HL-60/S4 (cell line): ENCODE results near the gene TTC9B.

Experiments
- in situ Hi-C: fragments of 300-500 bp; cut with MboI; formaldehyde crosslinking; loops from 2 replicates; pipeline ENCODE4 v1.14.3; 2022; ENCODE audit warnings: low sequenced_read_pairs

The TTC9B gene

DNA sequence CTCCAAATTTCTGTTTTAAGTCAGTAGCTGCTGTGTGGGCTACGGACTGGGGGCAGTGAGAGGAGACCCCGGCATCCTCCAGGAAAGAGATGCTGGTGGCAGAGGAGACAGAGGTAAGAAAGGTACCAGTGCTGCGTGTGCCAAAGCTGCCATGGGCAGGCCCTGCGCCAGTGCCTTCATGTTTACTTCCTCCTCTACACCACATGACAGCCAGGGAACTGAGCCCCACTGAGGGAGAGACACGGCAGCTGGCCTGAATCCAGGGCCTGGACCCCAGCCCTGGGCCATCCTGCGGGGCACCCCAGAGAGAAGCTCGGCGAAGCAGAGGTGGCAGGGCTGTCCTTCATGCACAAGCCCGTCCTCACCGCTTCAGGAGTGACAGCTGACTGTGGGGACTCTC is 31.0 kb upstream of the TTC9B start:
- in situ Hi-C loops, result no loop called here

DNA sequence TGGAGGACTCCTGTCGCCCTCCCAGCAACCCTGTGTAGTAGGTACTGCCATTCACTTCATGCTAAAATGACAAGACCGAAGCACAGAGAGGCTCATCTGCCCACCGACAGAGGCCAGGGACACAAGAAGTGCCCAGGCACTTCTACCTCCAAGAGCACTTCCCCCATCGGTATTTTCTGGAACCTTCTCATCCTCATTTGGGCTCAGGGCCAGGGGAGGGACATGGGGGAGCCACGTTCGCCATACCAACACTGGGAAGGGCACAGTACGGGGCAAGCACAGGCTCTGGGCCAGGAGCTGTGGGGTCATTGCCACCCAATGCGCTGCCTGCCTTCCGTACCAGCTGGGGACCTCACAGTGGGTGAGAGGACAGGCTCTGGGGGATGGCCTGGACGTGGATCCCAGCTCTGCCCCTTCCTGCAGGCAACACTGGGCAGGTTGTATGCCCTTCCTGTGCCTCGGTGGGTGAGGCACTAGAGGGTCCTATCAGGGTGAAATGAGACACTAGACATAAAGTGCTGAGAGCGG is 29.6 kb upstream of the TTC9B start:
- in situ Hi-C loops, result no loop called here

DNA sequence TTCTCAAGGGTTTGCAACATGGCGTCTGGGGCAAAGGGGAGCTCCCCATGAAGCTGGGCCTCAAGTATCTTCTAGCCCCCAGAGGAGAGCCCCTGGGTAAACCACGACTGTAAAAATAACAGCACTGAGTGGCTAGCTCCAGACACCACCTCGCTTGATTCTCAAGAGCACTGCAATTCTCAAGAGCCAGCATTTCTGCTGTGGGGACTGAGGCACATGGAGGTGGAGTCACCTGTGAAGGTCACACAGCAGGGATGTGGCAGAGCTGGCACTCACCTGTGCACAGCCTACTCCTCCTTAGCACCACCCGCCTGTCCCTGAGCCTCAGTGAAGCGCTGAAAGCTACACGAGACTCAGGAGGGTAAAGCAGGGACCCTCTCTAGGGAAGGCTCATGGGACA is 29.0 kb upstream of the TTC9B start:
- in situ Hi-C loops, result no loop called here

DNA sequence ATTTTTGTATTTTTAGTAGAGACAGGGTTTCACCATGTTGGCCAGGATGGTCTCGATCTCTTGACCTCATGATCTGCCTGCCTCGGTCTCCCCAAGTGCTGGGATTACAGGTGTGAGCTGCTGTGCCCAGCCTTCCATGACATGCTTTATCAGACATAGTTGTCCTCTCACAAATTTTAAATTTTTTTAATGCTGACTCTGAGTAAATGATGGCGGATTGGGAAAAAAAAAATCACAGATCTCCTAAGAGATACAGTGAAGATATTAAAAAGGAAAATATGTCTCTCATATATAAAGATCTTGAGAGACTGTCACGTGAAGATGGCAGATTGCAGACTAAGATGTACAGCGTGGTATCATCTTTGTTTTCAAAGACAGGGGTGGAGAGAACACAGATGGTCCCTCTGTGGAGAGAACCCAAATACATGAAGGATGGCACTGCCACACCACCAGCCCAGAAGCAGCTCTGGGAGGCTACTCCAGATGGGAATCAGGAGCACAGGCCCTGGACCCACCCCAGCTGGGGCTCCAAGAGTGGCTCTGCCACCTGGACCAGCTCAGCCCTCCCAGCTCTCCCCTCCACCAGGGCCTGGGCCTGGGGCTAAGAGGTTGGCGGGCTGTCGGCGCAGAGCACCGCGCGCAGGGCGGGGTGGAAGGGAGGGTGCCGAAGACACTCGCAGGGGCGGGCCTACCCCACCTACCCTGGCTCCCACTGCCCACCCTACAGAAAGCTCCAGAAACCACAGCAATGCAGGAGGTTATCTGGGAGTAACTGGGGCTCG is 28.3 kb upstream of the TTC9B start:
- in situ Hi-C loops, result no loop called here

DNA sequence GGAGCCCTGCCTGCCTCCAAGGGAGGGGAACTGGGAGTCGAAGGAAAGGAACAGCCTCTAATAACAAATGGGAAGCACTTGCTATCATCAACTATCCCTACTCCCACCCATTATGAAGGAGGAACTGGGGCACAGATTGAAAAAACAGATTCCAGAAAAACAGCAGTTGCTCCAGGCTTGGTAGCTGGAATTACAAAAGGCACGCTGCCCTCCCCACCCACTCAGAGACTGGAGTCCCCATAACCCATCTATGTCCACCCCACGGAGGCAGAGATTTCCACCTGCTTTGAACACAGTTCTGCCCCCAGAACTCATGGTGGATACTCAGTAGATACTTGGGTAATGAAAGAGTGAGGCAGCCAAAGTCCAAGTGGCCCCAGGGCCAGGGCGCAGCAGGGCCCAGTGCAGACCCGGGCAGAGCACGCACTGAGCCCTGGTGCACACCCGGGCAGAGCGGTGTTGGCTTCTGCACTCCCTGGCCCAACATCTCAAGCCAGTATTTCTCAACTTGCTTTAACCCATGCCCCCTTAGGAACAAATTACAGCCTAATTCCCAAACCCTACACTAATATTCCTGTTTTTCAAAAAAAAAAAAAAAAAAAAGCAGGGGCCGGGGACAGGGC is 27.4 kb upstream of the TTC9B start:
- in situ Hi-C loops, result no loop called here

DNA sequence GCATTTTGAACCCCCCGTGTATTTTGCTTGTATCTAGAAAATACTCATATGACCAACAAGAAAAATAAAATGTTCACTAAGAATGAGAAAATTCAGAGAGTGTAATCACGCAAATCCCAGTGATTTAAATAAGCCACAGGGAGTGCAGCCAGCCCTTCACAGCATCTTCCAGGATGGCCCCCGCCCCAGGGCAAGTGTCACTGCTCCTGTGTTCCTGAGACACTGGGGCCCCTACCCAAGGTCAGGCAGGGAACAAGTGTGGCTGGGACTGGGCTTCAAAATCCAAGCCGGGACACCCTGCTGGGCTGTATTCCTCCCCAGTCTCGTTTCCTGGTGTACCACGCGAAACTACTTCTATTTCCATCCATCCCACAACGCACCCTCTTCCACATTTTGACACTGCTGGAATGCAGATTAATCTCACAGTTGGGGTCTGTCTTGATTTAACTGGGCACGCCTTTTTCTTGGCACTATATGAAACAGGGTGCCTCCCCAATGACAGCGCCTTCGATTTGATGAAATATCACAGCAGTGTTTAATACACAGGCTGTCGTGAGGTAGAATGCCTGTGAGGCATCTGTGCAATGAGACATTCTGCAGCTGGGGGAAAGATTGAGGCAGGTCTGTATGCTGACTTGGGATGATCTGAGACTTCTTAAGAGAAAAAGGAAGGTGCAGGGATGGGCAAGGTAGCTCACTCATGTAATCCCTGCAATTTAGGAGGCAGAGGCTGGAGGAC is 26.6 kb upstream of the TTC9B start:
- in situ Hi-C loops, result no loop called here

DNA sequence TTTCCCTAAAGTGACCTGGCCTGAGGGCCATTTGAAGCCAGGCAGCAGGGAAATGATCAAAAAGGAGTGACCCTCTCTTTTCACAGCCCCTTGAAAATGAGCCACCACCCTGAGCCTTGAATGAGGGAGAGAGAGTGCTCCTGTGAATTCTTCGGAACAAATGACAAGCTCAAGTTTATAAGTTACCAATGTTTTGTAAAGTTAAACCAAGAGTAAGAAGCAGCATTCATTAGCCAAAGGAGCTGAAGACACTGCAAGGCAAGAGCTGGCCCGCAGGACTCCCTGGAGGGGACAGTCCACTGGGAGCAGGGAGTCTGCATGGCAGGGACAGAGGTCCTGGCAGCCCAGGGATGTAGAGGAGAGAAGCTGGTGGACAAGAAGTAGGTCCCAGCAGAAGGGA is 25.0 kb upstream of the TTC9B start:
- in situ Hi-C loops, result no loop called here

DNA sequence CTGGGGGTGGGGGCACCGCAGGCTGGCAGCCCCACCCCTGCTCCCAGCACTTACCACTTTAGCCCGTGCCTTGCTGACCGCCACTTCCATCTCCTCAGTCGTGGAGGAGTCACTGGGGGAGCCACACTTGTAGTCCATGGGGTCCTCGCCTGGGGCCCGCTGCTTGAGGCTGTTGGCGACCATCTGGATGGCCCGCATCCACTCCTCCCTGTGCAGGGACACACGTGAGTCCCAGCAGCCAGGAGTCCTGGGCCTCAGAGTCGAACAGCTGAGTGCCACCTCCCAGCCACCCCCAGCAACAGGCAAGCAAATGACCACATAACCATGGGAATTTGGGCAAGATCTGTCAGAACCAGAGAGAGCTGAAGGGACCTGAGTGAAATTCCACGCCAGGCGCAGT is 24.3 kb upstream of the TTC9B start:
- in situ Hi-C loops, result no loop called here

DNA sequence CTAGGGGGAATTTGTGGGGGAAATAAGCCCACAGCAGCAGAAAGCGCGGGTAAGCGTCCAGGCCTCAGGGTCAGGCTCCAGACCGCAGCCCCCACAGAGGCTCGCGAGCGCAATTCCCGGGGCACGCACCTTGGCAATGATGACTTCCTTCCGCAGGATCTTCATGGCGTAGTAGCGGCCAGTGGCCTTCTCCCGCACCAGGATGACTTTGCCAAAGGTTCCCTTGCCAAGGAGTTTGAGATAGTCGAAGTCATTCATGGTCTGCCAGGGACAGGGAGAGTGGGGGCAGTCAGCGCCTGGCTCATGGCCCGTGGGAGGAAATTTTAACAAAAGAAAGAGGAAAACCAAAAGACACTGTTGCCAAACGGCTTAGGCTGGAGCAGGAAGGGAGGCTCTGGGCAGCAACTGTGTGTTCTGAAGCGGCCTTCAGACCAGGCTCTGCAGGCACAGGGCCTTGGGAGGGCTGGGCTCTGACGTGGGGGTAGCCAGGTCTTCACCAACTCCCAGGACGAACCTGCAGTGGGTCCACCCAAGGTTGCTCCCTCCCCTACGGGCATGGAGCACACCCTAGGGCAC is 23.7 kb upstream of the TTC9B start:
- in situ Hi-C loops, result no loop called here

DNA sequence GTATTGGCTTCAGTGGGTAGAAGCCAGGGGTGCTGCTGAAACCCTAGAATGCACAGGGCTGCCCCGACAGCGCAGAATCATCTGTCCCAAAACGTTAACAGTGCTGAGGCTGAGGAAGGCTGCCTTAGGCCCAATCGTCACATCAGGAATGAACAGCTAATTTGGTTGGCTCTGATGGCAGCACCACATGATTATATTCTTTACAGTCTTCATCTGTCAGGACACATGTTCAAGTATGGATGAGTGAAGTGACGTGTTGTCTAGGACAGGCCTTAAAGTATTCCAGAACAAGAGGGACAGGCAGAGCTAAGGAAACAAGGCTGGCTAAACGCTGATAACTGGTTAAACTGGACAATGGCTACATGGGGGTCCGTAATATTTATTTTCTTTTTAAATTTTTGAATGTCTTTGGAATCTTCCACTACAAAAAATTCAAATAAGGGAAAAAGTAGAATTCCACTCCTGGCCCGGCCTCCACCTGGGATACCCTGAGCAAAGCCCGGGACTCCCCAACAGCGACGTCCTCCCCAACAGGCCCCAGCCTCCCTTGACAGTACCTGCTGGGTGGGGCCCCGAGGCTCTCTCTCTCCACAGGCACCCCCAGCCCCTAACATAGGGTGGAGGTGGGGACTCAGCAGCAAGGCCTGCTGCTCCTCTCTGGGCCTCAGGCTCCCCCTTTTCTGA is 23.1 kb upstream of the TTC9B start:
- in situ Hi-C loops, result no loop called here

DNA sequence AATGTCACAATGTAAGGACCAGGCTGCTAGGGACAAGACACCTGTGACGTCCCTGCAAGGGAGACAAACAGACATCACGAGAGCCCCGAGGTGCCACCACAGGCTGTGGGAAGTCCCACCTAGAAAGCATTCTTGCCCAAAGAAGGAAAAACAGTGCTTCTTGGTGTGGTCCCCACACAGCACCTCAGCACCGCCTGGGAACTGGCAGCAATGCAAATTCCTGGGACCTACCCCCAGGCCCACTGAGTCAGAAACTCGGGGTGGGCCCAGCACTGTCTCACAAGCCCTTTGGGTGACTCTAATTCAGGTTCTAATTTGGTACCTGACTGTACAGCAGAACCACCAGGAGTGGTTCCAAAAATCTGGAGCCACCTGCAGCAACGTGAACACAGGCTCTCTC is 22.1 kb upstream of the TTC9B start:
- in situ Hi-C loops, result no loop called here

DNA sequence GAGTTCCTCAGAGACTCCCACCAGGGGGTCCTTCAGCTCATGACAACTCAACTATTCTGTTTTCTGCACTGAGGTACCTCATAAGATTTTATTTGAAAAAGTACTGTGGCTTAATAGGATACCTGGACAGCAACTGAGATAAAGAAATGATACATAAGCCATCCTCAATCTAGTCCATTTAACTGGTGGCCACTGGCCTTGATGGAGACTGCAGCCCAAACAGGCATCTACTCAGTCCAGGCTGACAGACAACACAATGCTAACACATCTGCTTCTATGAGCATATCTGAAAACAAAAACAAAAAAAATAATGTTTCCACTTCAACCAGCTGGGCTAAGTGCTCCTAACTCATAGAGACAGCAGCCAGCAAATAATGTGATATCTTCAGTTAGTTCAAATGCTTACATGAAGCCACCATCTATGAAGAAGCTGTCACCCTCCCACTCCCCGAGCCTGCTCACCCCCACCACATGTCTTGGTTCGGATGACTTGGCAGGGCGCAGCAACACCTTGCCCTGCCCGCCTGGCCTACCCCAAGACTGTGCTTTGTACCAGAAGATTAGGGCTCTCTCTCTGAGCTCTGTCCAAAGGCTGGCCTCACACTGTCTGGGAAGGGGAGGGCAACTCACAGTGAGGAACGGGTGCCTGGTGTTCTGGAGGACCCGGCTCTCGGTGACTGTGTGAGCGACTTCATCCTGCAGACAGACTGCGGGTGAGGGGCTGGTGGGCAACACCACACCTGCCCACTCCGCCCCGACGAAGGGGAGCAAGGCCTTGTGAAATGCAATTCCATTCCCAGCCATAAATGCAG is 21.4 kb upstream of the TTC9B start:
- in situ Hi-C loops, result no loop called here

DNA sequence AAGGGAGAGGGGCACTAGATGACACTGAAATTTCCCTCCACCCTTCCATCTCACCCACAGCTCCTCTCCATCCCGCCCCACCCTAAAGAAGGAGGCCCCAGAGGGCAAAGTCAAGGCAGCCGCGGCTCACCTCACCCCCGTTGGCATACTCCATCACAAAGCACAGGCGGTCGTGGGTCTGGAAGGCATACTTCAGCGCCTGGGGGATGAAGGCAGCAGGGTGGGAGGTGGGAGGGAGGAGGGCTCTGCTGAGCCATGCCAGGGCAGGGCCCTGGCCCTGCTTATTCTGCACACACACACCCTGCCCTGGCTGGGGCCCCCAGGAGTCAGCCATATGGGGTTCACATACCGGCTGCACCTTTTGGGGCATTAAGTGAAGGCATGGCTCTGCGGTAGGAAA is 20.6 kb upstream of the TTC9B start:
- in situ Hi-C loops, result no loop called here

DNA sequence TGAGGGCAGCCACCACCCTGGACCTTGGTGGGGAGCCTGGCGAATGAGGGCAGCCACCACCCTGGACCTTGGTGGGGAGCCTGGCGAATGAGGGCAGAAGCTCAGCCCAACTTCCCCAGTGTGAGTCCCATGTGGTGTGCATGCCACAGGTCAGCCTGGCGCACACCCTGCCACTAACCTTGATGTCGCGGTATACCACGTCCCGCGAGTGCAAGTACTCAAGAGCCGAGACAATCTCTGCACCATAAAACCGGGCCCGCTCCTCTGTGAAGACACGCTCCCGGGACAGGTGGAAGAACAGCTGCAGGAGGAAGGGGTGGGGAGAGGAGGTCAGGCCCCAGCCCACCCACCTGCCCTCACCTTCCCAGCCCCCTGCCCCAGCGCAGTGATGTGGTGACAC is 19.6 kb upstream of the TTC9B start:
- in situ Hi-C loops, result no loop called here

DNA sequence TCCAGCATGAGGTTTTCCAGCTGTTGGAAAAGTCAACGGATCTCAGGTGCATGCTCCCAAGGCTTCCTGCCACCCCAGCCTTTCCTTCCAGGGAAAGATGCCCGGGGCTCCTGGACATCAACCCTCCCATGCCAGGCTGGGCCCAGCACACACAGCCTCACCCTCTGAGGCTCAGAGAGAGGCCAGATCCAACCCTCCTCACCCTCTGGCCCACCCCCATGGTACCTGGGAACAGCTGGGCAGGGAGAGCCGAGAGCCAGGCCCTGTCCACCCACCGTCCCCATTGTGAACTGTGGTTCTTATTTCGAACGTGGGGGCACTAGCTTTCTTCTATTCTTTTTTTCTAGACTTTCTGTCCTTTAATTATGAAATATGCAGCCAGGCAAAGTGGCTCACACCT is 18.2 kb upstream of the TTC9B start:
- in situ Hi-C loops, result no loop called here

DNA sequence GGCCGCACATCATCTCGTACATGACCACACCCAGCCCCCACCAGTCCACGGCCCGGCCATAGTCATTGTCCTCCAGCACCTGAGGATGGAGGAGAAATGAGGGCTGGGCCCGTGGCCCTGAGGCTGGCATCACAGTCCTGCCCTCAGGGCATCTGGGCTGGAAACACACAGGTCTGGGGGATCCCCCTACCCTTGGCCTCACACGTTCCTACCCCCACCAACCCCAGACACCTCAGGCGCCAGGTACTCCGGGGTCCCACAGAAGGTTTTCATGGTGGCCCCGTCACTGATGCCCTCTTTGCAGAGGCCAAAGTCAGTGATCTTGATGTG is 17.8 kb upstream of the TTC9B start:
- in situ Hi-C loops, result no loop called here

DNA sequence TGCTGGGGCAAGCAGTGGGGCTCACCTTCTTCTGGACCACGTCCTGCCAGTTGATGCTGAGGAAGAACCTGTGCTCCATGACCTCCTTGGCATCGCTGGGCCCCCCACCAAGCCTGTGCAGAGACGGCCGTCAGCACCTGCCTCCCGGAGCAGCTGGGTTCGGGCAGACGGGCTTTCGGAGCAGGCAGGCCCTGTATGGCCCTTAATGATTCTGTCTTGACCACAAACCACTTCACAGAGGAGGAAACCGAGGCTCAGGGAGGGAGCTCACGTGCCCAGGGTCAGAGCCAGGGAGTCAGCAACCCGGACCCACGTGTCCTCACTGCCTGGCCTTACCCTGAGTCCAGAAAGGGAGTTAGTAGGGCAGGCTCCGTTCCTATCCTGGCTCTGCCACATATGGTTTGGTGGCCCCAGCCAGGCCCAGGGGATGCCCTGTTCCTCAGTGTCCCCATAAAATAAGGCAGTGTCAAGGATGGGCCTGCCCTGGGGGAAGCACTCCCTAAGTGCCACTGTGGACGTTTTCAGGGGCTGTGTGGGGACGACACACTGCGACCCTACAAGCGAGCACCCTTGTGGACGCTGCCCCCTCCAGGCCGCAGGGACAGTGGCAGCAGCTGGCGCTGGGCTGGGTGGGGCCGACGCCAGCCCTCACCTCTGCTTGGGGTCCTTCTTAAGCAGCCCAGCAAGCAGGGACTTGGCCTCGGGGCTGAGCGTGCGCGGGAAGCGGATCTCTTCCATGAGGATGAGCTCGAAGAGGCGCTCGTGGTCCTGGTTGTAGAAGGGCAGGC is 17.2 kb upstream of the TTC9B start:
- in situ Hi-C loops, result no loop called here

DNA sequence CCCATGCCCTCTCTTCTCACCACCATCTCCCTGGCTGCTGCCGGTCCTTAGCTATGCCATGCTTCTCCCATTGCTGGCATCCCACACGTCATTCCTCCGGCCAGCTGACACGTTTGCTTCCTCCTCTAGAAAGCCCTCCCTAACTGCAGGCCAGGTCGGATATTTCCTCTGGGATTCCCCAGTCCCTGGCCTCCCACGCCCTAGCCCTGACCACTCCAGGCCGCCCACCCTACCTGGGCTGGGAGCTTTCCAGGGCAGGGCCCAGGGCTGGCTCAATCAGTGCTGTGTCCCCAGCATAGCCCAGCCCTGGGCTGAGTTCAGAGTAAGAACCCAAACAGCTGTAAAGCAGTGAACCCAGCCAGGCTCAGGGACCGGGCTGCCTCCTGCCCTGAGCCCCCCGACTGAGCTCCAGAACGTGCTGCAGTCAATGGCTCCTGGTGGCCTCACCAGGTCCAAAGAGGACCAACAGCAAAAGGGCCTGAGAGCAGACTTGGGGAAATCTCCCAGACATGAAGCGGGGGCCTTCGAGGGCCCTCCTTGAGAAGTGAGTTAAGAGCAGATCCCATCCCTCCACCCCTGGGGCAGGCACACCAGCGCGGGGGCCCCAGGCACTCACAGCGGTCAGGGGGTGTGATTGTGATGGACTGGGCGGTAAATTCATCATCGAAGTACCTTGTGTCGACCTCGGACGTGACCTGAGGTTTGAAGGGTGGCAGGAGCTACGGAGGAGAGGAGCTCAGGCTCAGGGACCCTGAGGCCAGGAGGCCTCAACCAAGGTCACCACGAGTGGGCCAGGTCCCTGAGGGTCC is 16.4 kb upstream of the TTC9B start:
- in situ Hi-C loops, result no loop called here
